Hematopoietic multipotent progenitor cell treated with erythropoietin and hydrocortisone succinate and interleukin-3 and kit ligand, for 8 days (in vitro differentiated cells): ENCODE measurements around the gene C1QTNF9.
"Not testable (repeated sequence)": the region's sequence is repeated elsewhere in the genome, so short reads cannot be mapped to it uniquely, and the experiment has no call there.

Source experiments
- DNase-seq: peaks from one replicate; pipeline ENCODE4 v3.0.0-alpha.2; 2015

C1QTNF9 gene

DNA sequence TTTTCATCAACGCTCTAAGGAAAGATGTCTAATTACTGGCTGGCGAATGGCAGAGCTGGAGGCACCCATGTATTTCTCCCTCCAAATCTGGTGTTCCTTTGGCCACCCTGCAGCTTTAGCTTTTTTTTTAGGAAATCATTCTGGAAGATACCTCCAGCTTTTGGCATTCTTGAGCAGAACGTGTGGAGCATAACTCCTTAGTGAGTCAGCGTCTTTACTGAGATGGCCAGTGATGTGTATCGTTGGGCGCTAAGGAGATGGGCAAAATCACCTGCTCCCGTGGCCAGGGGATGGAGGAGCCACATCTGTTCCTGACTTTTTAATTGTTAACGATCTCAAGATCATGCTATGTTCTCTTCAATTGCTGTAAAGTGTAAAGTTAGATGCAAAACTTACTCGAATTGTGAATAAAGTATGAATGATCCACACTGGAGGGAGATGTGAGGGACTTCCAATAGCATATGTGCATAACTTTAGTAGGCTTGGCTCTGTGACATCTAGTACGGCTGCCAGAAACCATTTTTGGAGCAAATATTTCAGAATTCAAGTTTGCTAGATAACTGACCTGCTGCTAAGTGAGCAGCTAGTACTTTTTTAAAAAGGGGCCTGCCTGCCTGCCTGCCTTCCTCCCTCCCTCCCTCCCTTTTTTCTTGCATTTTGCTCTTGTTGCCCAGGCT is 24.4 kb upstream of the C1QTNF9 start:
- no peak for DNase-seq

DNA sequence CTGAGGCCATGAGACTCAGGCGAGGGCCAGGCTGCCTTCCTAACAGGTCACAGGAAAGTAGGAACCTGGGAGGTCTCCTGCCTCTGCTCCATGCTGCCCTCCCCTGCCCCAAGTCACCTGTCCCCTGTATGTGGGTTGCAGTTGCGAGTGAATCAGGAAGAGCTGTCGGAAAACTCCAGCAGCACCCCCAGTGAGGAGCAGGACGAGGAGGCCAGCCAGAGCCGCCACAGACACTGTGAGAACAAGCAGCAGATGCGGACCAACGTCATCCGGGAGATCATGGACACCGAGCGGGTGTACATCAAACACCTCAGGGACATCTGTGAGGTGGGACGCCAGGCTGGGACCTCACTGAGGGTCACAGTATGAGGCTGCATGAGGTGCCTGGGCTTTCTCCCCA is 22.8 kb upstream of the C1QTNF9 start:
- DNase-seq: no peak

DNA sequence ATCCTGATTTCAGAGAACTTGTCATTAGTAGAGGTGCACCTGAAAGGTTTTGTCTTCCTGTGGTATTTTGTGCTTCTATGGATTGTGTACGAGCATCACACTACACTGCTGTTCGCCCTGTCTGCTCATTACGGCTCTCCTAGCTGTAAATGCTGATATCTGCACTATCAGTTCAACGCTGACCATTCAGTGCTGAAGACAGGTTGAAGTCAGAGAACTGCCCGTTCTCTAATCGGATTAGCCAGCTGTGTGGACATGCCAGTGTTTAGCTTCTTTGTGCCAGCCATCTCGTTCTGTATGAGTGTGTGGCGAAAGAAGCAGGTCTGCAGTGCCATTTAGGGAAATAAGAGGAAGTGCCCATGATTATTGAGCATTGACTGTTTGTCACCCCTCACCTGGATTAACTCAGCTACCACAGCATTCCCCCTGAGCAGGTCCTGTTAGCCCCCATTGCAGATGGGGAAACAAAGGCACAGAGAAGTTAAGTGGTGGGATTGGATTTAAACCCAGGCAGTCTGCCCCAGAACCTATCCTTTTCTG is 21.6 kb upstream of the C1QTNF9 start:
- DNase-seq: no peak

GRCh38 chr13:24288870-24289269 is 20.5 kb upstream of the C1QTNF9 start:
- no peak for DNase-seq

- DNase-seq: no peak
Observed at GRCh38 chr13:24290280-24290932, 19.0 kb upstream of the C1QTNF9 start.

- no peak for DNase-seq
Observed at GRCh38 chr13:24292481-24292880, 16.9 kb upstream of the C1QTNF9 start.

- DNase-seq: no peak
Observed at GRCh38 chr13:24293746-24294145, 15.6 kb upstream of the C1QTNF9 start.

GRCh38 chr13:24299488-24300114 is 9.8 kb upstream of the C1QTNF9 start:
- DNase-seq: no peak

GRCh38 chr13:24301434-24301833 is 7.9 kb upstream of the C1QTNF9 start:
- DNase-seq: no peak

DNA sequence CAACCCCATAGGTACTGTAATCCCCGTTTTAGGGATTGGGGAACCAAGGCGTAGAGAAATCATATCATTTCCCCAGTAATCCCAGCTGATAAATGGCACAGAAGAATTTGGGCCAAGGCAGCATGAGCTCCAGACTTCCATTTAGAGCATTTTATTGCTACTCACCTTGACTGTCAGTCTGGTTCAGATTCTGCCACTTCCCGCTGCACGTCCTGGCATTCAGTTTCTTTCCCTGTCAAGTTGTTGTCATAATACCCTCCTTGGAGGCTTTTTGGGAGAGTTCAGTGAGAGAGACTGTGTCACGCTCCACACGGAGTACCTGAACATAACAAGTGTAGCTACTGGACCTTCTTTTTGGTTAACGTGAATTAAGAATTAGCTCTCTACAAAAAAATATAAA is 7.5 kb upstream of the C1QTNF9 start:
- DNase-seq: no peak

- DNase-seq: no peak
Observed at GRCh38 chr13:24304620-24305019, 4.8 kb upstream of the C1QTNF9 start.

DNA sequence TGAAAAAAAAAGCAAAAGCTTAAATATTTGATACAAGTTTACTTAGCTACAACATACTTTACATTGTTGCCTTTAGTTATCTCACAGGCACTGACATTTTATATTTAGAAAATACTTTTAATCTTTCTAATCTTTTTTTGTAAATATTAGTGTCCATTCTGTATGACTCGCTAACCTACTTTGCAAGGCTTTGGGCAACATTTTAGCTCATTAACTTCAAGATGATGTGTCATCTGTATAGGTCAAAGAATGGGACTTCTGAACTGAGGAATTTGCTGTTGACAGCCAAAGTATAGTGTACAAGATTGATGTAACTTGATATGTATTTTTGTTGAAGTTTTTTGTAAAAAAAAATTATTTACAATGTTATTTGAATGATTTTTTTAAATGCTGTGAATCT is 2.7 kb upstream of the C1QTNF9 start:
- no peak for DNase-seq

DNA sequence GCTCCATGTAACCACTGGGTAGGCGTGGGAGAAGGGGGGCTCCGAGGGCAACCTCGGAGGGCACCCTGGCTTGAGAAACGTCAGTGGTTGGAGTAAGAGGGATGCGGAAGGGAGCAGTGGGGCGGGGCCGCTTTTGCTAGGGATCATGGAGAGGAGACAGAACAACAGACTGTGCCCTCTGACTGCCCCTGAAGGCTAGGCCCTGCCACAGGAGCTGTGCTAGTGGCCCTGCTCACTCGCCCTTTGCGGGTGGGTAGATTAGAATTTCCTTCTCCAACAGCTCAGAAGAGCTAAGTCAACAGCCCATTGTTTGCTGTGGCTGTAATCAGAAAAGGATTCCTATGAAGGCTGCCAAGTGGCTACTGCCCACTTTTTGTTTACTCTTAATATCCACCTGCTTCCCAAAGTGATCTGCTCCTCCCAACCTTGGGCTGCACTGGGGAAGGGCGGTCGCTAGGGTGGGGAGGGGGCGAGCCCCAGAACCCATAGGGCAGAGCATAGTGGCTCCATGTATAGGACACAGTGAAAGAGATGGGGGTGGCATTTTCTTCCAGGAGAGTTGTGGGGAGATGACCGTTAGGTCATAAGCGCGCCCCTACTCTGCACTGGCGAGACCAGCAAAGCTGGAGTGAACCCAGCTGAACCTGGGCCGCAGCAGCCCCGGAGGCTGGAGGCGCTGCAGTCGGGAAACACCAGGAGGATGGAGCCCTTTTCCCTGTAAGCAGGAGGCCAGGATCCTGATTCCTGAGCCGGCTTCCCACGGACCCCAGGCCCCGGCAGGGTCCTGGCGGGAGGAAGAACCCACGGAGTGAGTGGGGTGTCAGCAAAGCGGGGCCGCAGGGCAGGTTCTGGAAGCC is 1.9 kb upstream of the C1QTNF9 start:
- DNase-seq: no peak

DNA sequence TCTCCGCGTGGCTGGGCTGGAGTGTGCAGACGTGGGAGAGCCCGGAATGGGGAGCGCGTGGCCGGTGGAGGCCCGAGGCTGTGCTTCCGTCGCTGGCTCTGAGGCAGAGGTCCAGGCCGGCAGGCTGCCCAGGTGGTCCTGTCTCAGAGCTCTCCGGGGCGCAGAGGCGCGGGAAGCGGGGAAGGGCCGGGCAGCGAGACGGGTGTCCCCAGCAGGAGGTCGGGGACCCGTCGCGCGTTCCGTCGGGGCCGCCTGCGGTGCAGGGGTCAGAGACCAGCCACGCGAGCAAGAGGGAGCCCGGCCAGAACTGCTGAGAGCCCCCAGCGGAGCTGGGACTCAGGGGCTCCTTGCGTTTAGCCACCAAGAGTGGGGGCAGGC is 1.3 kb upstream of the C1QTNF9 start:
- DNase-seq: no peak

DNA sequence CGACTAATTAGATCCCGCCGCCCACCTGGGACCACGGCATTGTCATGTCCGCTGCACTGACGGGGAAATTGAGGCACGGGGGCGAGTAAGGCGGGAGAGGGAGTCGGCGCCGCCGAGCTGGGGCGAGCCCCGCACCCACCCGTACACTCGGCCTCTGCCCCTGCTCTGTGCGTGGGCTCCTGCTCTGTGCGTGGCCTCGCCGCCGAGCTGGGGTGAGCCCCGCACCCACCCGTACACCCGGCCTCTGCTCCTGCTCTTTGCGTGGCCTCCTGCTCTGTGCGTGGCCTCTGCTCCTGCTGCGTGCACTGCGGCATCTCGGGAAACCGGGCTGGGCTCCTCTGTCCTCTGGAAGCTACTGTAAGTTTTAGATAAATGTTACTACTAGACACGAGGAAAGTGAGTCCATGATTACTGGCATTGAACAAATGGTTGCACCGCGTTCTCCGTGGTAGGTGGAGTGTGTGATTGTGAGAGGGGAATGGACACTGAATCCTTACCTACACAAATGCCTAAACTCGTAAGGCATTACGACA is 826 bp upstream of the C1QTNF9 start:
- DNase-seq: no peak

DNA sequence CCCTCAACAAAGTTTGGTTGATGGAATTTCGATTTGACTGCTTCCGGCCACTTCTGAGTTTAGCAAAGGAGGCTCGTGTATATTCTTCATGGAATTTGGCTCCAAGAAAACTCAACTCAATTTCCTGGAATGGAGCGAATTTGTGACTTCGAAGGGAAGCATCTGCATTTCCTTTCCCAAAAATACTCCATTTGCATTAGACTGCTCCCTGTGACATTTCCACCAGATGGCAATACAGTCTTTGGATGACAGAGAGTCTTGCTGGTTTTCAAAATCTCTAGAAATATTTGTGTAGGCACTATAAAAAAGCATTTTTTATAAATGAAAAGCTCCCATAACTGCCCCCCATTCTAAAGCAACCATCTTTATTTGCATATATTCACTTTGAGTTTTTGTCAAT is 4.1 kb downstream of the C1QTNF9 start:
- DNase-seq: peak; percentile 6

- DNase-seq: not testable (repeated sequence)
Observed at GRCh38 chr13:24317835-24318234, 8.5 kb downstream of the C1QTNF9 start.

- not testable (repeated sequence) for DNase-seq
Observed at GRCh38 chr13:24318878-24319277, 9.5 kb downstream of the C1QTNF9 start.

DNA sequence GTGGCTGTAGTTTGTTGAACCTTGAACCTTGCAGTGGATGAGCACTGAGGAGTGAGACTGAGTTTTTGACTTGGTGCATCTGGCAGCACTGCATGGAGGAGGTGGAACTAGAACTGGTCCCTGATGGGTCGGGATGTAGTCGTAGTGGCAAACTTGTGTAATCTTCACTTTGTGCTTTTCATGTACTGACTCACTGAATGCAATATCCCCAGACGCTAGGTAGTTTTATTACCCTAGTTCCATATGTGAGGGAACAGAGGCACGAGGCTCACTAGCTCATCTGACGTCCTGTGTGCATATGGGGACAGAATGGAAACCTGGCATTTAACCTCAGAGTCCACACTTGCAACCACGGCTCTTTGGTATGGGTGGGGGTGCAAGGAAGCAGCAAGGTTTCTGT is 10.3 kb downstream of the C1QTNF9 start:
- DNase-seq: not testable (repeated sequence)

DNA sequence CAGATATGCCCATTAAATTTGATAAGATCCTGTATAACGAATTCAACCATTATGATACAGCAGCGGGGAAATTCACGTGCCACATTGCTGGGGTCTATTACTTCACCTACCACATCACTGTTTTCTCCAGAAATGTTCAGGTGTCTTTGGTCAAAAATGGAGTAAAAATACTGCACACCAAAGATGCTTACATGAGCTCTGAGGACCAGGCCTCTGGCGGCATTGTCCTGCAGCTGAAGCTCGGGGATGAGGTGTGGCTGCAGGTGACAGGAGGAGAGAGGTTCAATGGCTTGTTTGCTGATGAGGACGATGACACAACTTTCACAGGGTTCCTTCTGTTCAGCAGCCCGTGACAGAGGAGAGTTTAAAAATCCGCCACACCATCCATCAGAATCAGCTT is 12.0 kb downstream of the C1QTNF9 start:
- DNase-seq: not testable (repeated sequence)

DNA sequence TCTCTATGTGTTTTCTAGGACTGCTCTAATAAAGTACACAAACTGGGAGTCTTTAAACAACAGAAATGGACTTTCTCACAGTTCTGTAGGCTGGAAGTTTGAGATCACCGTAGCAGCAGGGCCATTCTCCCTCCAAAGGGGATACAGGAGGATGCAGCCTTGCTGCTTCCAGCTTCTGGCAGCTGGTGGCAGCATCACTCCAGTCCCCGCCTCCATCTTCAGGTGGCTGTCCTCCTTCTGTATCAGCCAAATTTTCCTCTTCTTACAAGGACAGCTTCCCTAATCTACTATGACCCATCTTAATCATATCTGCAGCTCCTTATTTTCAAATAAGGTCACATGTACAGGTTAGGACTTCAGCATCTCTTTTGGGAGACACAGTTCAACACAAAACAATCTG is 13.1 kb downstream of the C1QTNF9 start:
- not testable (repeated sequence) for DNase-seq

DNA sequence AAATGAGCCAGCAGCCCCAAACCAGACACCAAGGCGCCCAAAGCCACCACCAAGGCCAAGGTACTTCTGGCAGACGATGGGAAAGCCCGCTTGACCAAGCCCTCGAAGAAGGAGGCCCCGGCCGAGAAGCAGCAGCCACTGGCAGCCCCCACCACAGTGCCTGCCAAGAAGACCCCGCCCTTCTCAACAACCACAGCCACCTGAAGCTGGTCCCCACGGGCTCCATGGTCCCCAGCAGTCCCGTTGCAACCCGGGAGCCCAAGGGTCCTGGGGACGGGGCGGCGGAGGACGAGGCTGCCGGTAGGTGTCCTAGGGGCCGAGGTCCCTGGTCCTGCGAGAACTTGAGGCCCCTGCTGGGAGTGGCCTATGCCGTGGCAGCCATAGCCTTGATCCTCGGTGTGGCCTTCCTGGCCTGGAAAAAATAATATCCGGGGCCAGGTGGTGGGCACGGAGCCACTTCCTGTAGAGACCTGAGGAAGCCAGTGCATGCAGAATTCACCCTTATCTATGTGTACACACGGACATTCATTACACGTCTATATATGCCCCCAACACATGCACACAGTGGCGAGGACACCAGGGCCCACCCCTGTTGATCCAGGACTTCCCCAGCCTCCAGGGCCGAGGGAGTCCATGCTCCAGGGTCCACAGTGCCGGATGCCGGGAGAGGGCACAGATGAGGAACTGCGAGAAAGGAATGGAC is 13.8 kb downstream of the C1QTNF9 start:
- DNase-seq: no peak
